CD8-positive, alpha-beta memory T cell (primary cell): ENCODE data around the gene FLOT1. TPM values are rescaled to one million over a fixed set of nuclear protein-coding genes. Genes with fewer than 3 reads are reported as not detected.

Source experiments
- polyA plus RNA-seq: library from polyadenylated mRNA; unstranded; fragments of 300-500 nt; fragmentation: Illumina TruSeq; gene quantifications from one replicate; pipeline ENCODE4 v1.2.3, GENCODE V29; 2021
- total RNA-seq, 2 experiments: library from RNA; stranded (reverse); gene quantifications; one replicate each; pipeline ENCODE4 v1.2.3, GENCODE V29; 2021

Gene FLOT1
- total and polyA plus RNA-seq, 3 experiments from 2014 or later: 104 to 155 (median 154) TPM

Other genes with a start within 250 kb of the FLOT1 start
- gene GNL1, start 186.2 kb downstream of the FLOT1 start, total RNA-seq: 100 to 1,000 TPM; 100 to 102 TPM
- gene GNL1, start 186.2 kb downstream of the FLOT1 start, polyA plus RNA-seq: 49.8 TPM
- 10 to 100 TPM; 28.2 to 28.9 TPM for gene PRR3, start 185.4 kb downstream of the FLOT1 start, total RNA-seq
- 8.9 TPM for gene PRR3, start 185.4 kb downstream of the FLOT1 start, polyA plus RNA-seq
- 100 to 1,000 TPM; 127 to 133 TPM for gene ABCF1, start 171.2 kb downstream of the FLOT1 start, total RNA-seq
- gene ABCF1, start 171.2 kb downstream of the FLOT1 start, polyA plus RNA-seq: 54.0 TPM
- 100 to 1,000 TPM; 115 to 117 TPM for gene PPP1R10, start 125.4 kb downstream of the FLOT1 start, total RNA-seq
- gene PPP1R10, start 125.4 kb downstream of the FLOT1 start, polyA plus RNA-seq: 27.3 TPM
- 100 to 1,000 TPM; 102 to 103 TPM for gene MRPS18B, start 124.8 kb downstream of the FLOT1 start, total RNA-seq
- gene MRPS18B, start 124.8 kb downstream of the FLOT1 start, polyA plus RNA-seq: 113 TPM
- gene ATAT1, start 115.8 kb downstream of the FLOT1 start, total RNA-seq: 10 to 100 TPM; 10.5 to 10.7 TPM
- 1.5 TPM for gene ATAT1, start 115.8 kb downstream of the FLOT1 start, polyA plus RNA-seq
- gene C6orf136, start 95.6 kb downstream of the FLOT1 start, total RNA-seq: 10 to 100 TPM; 35.9 to 42.2 TPM
- gene C6orf136, start 95.6 kb downstream of the FLOT1 start, polyA plus RNA-seq: 11.8 TPM
- 10 to 100 TPM; 47.5 to 49.1 TPM for gene DHX16, start 69.7 kb downstream of the FLOT1 start, total RNA-seq
- 31.0 TPM for gene DHX16, start 69.7 kb downstream of the FLOT1 start, polyA plus RNA-seq
- gene PPP1R18, start 56.0 kb downstream of the FLOT1 start, total RNA-seq: 100 to 1,000 TPM; 149 to 153 TPM
- gene PPP1R18, start 56.0 kb downstream of the FLOT1 start, polyA plus RNA-seq: 166 TPM
- 10 to 100 TPM; 28.1 to 29.2 TPM for gene NRM, start 51.7 kb downstream of the FLOT1 start, total RNA-seq
- 11.7 TPM for gene NRM, start 51.7 kb downstream of the FLOT1 start, polyA plus RNA-seq
- gene MDC1, start 25.4 kb downstream of the FLOT1 start, total RNA-seq: 10 to 100 TPM; 59.4 to 71.1 TPM
- gene MDC1, start 25.4 kb downstream of the FLOT1 start, polyA plus RNA-seq: 6.4 TPM
- 1,000 to 10,000 TPM; 1,610 to 1,639 TPM for gene TUBB, start 22.3 kb downstream of the FLOT1 start, total RNA-seq
- 136 TPM for gene TUBB, start 22.3 kb downstream of the FLOT1 start, polyA plus RNA-seq
- 100 to 1,000 TPM; 267 to 294 TPM for gene IER3, start 1.9 kb upstream of the FLOT1 start, total RNA-seq
- gene IER3, start 1.9 kb upstream of the FLOT1 start, polyA plus RNA-seq: 0.58 TPM
- 10 to 100 TPM; 10.1 to 10.5 TPM for gene DDR1, start 141.8 kb upstream of the FLOT1 start, total RNA-seq
- 1.2 TPM for gene DDR1, start 141.8 kb upstream of the FLOT1 start, polyA plus RNA-seq
- 10 to 100 TPM; 48.2 to 55.3 TPM for gene GTF2H4, start 165.5 kb upstream of the FLOT1 start, total RNA-seq
- 7.5 TPM for gene GTF2H4, start 165.5 kb upstream of the FLOT1 start, polyA plus RNA-seq
- gene VARS2, start 171.6 kb upstream of the FLOT1 start, total RNA-seq: 10 to 100 TPM; 82.4 to 86.0 TPM
- 16.2 TPM for gene VARS2, start 171.6 kb upstream of the FLOT1 start, polyA plus RNA-seq
- gene SFTA2, start 189.5 kb upstream of the FLOT1 start, total RNA-seq: not detected
- gene SFTA2, start 189.5 kb upstream of the FLOT1 start, polyA plus RNA-seq: not detected
- not detected for gene MUCL3, start 198.3 kb upstream of the FLOT1 start, total RNA-seq
- gene MUCL3, start 198.3 kb upstream of the FLOT1 start, polyA plus RNA-seq: not detected
- not detected for gene MUC21, start 241.0 kb upstream of the FLOT1 start, total RNA-seq
- gene MUC21, start 241.0 kb upstream of the FLOT1 start, polyA plus RNA-seq: not detected